HG03159 (cell line): ENCODE data around the gene PKMYT1.

Experiments used
- ATAC-seq: cut with Tn5 transposase; IDR thresholded peaks from one replicate; pipeline ENCODE4 v1.9.1; 2021; ENCODE audit warnings: mild to moderate bottlenecking, moderate library complexity; ENCODE audit not compliant: unreplicated experiment

The PKMYT1 gene

DNA sequence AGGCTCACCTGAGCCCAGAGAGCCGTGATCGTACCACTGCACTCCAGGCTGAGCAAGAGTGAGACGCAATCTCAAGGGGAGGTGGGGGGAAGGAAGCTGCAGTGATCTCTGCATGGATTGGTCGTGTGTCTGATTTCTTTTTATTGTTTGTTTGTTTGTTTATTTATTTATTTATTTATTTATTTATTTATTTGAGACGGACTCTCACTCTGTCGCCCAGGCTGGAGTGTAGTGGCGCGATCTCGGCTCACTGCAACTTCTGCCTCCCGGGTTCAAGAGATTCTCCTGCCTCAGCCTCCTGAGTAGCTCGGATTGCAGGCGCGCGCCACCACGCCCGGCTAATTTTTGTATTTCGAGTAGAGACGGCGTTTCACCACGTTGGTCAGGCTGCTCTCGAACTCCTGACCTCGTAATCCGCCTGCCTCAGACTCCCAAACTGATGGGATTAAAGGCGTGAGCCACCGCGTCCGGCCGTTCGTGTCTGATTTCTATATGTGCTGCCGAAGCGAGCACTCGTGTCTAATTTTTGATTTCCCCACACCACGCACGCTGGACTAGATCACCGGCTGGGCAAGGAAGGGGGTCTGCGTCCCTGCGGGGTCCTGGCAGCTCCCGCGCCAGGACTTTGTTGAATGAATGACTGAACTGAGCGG is 39.5 kb upstream of the PKMYT1 start:
- no peak for ATAC-seq

DNA sequence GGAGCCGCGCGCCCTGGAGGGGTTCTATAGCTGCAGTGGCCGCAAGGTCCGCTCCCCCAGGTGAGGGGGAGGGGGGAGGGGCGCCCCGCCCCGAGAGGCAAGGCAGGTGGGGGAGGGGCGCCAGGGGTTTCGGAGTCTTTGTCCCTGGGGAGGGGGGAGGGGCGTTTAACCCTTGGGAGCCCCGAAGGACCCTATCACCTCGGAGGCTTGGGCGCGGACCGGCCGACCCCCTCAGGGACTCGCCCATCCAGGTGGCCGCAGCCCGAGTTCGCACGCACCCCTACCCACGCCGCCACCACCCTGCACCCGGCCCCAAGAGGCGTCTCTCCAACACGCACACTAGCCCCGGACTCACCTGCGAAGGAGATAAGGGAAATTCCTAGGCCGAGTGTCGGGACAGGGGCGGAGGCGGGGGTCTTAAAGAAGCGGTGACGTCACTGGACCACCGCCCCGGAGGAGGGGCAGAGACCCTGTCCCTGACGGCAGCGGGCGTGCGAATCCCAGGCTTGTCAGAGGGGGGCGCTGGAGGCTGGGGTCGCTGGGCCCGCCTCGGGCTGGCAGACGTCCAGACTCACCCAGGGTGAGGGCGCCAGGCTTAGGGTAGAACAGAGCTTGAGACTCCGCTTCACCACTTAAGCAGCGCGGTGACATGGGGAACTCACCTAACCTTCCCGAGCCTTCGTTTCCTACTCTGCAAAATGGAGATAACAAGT is 37.7 kb upstream of the PKMYT1 start, which contains the start of gene CLDN6:
CLDN6 (minus strand) TSS at position 390 of the 713 bp plus-strand sequence. CDS start 2,162 bp downstream, outside the sequence.
- ATAC-seq: no peak

DNA sequence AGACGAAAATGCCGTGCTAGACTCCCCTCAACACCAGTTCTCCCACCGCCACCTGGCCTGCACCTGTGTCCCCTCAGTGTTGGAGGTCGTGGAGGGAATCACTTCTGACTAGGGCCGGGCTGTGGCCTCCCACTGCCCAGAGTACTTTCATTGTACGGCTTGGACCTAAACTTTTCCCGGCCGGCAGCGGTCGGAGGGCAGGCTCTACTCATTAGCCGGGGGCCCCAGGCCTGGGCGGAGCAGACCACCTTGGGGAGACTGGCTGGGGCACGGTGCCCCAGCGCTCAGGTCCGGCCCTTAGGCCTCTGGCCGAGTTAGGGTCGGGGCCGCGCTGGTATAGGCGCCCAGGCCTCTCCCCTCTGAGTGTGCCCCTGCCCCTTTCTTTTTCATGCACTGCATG is 37.1 kb upstream of the PKMYT1 start:
- ATAC-seq: no peak

DNA sequence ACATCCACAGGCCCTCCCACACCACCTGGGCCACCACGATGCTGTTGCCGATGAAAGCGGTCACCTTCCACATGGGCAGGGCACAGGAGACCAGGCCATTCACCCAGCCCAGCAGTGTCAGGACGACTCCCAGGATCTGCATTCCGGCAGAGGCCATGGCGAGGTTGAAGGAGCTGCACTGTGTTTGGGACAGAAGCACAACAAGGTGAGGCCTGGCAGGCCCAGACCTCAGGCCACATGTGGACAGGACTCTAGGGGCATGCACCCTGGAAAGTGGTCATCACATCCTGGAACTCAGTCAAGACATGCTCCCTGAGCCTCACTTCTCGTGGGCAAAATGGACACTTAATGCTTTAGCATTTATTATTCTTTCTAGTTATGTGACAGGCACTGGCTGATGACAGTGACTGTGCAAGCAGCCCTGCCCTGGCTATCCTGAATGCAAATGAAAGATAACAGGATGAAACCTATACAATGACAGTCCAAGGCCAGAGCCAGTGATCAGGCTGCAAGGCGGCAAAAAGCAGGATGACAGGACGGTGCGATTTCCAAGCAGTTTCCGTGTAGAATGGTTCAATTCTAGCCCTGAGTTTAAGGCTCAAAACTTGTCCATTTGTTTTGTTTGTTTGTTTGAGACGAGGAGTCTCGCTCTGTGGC is 35.7 kb upstream of the PKMYT1 start:
- ATAC-seq: no peak

DNA sequence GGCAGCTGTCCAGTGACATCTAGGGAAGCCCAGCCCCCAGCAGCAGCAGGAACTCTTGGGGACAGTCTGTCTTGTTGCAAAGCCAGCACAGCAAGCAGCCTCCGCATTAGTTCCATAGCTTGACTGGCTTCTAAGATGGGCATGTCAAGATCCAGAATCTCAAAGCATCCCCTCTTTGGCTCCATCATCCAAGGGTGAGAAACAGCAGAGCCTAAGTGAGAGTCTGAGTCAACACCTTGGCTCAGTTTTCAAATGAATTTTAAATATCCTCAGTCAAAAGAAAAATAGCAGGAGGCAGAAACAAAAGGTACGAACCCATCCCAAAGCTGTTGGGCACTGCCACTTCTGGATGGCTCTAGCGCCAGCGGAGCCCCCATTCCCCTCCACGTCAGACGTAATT is 34.7 kb upstream of the PKMYT1 start:
- ATAC-seq: no peak

DNA sequence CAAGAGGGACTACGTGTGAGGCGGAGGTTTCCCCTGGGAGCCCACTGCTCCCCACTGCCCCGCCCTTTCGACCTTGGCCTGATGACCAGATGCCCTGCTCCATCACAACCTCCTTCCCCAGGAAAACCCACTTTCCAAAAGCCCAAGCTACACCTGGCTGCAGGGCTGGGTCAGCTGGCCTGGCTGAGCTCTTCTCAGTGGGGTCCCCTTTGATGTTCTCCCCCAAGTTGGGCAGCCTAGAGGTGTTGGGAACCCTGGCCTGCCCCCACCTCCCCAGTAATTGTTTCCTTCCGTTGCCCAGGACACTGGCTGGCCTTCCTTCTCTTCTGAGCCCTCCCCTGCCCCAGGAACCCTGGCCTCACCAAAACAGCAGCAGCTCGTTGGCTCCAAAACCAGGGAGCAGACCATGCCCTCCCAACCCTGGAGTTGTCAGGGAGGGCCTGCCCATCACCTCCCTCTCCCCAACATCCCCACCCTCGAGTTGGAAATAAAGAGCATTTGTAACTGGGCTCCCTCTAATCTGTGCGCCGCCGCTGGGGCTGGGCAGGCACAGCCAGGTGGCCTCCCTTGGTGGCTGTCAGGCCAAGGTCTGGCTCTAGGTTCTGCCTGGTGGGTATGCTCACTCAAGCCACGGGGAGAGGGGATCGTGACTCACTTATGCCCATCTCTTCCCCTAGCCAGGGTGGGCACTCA is 33.9 kb upstream of the PKMYT1 start:
- no peak for ATAC-seq

DNA sequence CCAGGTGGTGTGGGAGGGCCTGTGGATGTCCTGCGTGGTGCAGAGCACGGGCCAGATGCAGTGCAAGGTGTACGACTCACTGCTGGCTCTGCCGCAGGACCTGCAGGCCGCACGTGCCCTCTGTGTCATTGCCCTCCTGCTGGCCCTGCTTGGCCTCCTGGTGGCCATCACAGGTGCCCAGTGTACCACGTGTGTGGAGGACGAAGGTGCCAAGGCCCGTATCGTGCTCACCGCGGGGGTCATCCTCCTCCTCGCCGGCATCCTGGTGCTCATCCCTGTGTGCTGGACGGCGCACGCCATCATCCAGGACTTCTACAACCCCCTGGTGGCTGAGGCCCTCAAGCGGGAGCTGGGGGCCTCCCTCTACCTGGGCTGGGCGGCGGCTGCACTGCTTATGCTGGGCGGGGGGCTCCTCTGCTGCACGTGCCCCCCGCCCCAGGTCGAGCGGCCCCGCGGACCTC is 33.3 kb upstream of the PKMYT1 start:
- ATAC-seq: no peak

DNA sequence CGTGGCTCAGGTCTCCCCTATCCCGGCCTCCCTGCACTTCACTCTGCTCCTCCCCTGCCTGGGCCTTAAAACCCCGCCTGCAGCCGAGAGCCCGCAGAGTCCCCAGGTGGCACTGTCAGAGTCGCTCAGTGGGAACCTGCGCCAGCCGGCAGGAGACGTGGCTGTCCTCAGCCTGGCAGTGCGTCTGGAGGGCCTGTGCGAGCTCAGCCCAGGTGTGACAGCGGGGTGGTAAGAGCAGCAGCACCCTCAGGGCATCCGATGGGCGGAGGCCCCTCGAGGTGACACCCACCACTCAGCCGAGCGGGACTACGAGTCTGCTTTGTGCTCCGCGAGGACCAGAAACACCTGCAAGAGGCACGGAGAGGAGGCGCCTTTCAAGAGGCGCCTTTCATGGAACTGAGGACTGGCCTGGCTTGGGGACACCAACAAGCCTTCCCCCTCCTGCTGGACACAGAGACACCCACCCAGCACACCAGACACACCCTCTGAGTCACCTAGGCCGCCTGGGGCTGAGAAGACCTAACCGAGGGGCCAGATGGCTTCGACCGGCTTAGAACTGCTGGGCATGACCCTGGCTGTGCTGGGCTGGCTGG is 32.7 kb upstream of the PKMYT1 start, which contains the start of gene CLDN9:
CLDN9 (plus strand) TSS at position 96 of the 593 bp plus-strand sequence; CDS start at position 536, 440 bp downstream.
- ATAC-seq: no peak

DNA sequence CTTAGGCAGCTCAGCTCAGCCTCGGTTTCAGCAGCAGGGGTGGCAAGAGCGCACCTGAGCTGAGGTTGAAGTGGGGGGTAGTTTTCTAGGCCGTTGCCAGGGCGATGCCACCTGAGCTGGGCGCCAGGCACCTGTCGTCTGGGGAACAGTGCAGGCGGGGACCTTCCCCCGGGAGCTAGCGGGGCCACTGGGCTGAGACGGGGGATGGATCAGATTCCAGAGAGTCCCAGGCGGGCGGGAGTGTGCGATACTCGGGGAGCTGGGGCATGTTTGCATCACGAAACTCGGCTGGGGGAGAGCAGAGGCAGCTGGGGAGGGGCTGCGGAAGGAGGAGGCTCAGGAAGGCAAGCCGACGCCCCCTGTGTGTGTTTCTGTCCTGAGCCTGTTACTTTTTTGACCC is 32.0 kb upstream of the PKMYT1 start:
- no peak for ATAC-seq

DNA sequence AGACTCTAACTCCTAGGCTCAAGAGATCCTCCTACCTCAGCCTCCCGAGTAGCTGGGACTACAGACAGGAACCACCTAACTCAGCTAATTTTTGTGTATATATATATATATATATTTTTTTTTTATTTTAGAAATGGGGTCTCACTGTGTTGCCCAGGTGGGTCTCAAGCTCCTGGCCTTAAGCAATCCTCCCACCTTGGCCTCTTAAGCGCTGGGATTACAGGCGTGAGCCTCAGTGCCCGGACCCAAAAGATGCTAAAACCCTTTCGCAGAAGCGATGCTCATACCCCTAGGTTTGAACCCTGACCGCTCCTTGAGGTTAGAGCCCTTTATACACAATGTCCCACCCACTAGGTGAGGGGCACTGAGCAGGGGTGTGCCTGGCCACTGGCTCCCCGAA is 30.3 kb upstream of the PKMYT1 start:
- ATAC-seq: no peak

DNA sequence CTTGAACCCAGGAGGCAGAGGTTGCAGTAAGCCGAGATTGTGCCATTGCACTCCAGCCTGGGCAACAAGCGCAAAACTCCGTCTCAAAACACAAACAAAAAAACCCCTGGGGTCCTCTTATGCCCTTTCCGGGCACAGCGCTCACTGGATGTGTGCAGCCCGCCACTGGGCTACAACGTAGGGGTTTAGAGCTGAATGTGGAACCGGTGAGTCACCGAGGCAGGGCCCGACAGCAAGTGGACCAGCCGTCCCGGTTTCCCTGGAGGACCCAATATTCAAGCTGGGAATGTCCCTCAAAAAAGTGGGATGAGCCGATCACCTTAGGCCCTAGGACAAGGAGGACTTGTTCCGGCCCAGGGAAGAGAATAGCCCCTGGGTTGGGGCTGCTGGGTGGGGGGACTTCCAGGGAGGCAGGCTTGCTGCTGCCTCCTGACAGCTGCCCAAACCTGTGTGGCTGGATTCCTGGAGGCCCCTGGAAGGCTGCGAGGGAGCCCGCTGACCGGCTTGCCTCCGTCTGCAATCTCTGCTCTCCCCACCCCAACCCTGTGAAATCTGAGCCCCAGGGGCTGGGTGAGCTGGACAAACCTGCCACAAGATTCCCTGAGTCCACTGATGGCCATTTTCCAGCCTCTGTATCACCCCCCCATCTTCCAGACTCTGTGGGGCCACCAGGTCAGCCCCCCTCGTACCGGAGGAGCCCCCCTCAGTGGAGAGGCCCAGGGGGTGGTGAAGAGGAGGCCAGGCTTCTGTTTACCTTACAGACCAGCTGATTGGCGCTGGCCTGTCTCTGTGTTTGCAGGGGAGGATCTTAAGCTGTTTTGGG is 29.5 kb upstream of the PKMYT1 start:
- ATAC-seq: no peak

DNA sequence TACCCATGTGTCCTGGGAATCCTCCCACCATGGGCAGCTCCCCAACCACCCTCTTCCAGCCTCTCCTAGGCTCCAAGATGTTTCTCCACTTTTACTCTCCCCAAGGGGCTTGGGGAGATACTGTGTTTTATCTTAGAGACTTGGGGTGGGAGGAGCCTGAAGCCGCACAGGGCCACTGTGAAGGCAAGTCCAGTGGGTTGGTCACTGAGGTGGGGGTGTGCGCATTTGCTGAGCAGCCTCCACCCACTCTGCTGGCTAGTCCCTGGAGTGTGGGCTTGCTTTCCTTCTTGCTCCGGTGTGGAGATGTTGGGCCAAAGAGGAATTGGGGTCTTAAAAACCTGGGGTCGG is 28.4 kb upstream of the PKMYT1 start:
- no peak for ATAC-seq

DNA sequence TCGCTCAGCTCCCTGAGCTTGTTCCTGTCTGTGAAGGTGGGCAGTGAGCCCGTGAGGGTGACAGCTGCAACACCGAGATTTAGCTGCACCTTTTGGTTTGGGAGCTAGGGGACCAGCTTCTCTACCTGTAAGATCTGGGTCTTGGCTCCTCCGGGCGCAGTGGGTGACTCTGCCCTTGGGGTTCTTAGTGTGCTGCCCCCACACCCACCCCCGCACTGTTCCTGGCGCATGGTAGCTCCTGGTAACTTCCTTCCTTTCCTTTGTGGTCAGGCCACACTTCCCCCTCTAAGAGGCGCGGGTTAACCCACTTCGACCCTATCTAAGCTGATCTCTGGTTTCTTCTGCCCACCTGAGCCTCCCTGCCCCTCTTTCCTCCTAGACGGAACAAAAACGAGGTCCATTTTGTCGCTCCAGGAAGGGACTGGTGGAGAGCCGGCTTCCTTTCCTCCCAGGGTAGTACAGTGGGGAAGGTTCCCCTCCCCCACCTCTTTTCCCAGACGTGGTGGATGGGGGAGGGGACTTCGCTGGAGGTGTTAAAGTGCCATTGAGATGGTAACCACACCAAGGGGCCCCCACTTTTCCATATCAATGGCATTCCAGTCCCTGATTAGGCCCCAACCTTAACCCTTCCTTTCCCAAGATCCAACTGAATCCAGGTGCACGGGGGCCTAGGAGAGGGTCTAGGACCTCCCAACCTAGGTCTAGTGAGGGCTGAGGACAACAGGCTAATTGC is 27.9 kb upstream of the PKMYT1 start:
- ATAC-seq: no peak

DNA sequence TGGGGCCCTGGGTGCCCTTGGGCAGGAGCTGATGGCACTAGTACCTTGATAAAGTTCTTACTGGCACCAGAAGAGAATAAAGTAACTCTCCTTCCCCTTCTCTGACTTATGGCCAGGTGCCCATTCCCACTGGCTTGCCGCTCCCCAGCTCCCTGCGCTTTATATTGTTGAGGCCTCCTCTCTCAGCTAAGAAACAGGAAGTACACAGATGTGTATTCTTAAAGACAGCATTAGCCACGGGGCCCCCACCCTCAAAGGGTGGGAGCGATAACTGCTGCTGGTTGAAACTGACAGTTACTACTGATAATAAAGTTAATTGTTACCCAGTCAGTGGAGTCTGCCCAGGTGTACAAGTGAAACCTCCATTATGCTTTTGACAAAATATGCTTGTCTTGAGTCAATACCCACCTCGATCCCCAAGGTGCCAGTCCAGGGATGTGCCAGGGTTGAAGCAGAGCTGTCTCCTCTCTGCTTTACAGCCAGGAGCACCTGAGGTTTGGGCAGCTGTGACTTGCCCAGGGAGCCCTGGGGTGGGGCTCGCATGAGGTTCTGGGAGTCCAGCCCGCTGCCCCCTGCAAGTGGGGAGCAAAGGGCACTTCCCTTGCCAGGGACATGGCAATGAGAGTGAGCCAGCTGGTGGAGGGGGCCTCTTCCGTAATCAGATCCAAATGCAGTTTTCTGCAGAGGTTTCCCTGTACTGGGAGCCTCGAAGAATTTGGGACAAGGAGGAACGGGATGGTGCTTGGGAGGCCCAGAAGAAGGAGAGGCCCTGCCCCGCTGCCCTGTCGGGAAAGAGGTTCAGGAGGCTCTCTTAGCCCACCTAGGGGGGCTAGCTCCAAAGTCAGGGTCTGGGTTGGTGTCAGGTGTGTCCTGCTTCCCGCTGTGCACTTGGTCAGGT is 27.1 kb upstream of the PKMYT1 start:
- ATAC-seq: no peak

DNA sequence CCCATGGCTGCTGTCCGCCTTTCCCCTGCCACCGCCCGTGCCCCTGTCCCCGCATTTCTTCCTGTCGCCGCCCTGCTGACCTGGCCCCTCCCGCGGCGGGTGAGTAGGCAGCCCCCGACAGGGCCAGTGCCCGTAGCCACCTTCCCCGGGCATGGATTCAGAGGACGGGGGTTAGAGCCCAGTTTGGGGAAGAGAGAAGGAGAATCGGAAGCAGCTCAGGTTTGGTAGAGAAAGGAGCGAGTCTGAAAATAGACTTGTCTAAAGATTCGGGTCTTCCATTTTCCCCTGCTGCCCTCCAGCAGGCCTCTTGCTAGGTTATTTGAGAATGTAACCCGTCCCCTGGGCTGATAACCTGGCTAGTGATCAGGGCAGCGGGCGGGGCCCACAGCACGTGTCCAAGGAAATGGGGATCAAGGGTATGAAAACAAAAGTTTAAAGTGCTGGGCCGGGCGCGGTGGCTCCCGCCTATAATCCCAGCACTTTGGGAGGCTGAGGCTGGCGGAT is 24.6 kb upstream of the PKMYT1 start:
- ATAC-seq: no peak

DNA sequence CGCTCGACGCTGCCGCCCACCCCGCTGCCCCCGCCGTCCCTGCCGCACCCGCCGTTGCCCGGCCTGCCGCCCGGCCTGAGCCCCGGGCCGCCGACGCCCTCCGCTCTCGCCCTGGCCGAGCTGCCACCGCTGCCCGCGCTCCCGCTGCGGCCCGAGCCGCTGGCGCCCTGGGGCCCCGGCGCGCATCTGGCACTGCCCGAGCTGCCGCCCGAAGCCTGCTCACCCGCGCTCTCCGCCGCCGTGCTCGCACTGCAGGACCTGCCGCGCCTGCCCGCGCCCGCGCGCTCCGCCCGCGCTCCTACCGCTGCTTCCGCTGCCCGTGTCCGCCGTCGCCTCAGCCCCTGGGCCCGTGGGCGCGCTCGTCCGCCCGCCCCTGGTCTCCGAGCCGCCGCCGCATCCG is 24.1 kb upstream of the PKMYT1 start:
- ATAC-seq: peak; percentile 9

DNA sequence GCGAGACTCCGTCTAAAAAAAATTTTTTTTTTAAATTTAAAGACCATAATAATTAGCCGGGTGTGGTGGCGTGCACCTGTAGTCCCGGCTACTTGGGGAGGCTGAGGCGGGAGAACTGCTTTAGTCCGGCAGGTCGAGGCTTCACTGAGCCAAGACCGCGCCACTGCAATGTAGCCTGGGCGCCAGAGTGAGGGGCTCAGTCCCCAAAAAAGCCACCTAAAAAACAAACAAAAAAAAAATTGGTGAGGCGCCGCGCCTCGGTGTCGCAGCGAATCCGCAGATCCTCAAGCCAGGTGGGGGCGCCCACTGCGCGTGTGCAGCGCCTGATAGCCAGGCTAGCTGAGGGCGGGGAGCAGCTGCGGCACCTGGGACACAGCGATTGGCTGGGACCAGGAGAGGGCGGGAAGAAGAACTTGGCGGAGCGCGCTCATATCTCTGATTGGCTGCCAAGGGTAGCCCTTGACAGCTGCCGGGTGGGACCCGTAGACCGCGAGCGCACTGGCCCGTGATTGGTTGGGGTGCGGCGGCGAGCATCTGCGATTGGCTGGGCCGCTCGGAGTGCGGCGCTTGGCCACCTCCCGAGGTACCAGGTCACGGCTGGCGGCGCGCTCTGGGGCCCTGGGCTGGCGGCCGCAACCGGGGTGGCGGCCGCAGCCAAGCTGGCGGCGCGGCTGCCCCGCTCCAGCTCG is 23.5 kb upstream of the PKMYT1 start:
- peak; percentile 89 for ATAC-seq

DNA sequence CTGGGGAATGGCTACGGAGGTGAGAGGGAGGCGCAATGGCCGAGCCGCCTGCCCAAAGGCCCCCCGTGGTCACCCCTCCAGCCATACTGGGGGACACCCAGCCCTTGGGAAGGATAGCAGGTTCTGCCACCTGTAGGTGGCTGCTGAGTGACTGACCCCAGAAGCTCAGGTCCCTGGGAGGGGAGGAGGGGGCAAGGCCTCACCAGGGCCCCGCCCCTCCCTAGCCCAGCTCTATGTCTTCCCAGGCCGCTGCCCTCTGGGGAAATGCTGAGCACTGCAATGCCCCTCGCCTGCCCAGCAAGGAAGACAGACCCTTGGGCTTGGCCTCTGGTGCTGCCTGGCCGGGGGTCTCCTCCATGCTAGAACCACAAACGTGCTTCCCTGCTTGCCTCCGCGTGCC is 21.1 kb upstream of the PKMYT1 start:
- ATAC-seq: no peak
